Left ventricle myocardium inferior (tissue), 1 donor: ENCODE data around the gene PPP1R13B. TPM values are rescaled to one million over a fixed set of nuclear protein-coding genes. Genes with fewer than 3 reads are reported as not detected.
A peak's percentile ranks its signal among the peaks of the same experiment; 100 is the strongest.

Source experiments
- DNase-seq: peaks from one replicate; pipeline ENCODE4 v3.0.0-alpha.2; 2020
- H3K27ac ChIP-seq: fragments of 200-600 bp; replicated peaks from 2 replicates; pipeline ENCODE4 v1.8.0; 2021
- H3K27me3 ChIP-seq: fragments of 200-600 bp; 2 replicates; pipeline ENCODE4 v1.8.0; 2021; ENCODE audit warnings: low read depth
- H3K36me3 ChIP-seq: fragments of 200-600 bp; 2 replicates; pipeline ENCODE4 v1.8.0; 2021
- H3K4me1 ChIP-seq: fragments of 200-600 bp; 2 replicates; pipeline ENCODE4 v1.8.0; 2021
- H3K4me3 ChIP-seq: fragments of 200-600 bp; 2 replicates; pipeline ENCODE4 v1.8.0; 2021; ENCODE audit warnings: mild to moderate bottlenecking, moderate library complexity
- H3K9me3 ChIP-seq: fragments of 200-600 bp; replicated peaks from 2 replicates; pipeline ENCODE4 v1.8.0; 2021
- intact Hi-C: fragments of 100-400 bp; cut with micrococcal nuclease; formaldehyde crosslinking; loops from one replicate; pipeline ENCODE4 v1.11.0; 2022
- total RNA-seq: library from RNA; stranded (reverse); fragmentation: NEBNext Ultra II Directional; extraction: Animal tissue kit (Norgen Biotek cat#: 25700); gene quantifications from one replicate; pipeline ENCODE4 v1.2.1, GENCODE V29; 2021
- TF ChIP-seq, protein P1 (sequence below): fragments of 200-600 bp; IDR thresholded peaks from 2 replicates; pipeline ENCODE4 v1.8.0; 2021; ENCODE audit warnings: antibody characterized with exemption, mild to moderate bottlenecking, borderline replicate concordance
- donor health status: DM: no; HTN: yes; CAD: no; lungs with severe emphysema.

PPP1R13B gene
- total RNA-seq, 1 donor from 2014 or later: 104 TPM

DNA sequence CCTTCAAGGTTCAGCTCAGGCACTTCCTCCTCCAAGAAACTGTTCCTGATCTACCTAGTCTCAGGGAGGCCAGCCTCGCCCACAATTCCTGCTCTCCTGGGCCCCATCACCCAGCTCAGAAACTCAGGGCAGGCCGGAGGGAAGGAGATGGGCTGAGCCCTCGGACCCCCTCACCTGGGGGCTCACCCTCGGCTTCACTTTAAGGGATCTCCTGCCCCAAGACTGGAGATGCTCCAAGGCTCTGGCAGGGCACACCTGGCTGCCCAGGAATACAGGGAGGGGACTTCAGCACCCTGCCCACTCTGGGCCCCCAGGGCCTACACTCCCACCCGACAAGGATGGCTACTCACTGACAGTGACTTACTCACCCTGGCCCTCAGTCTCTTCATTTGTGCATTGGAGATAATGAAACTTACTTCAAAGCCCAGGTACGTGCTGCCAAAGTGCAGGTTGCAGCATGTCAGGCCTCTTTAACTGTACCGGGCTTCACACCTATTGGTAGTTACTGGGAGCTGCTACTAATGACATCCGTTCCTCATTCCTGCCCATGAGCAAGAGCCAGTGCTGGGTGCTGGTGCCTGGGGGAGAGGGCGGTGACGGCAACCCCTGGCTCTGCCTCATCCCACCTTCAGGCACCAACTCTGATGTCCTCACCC lies 21.0 kb upstream of the PPP1R13B start:
- Histone ChIP-seq H3K9me3 (no peaks in the 10 kb centered on the region), H3K4me3 (no peak overlapping the region), H3K27ac (peak overlapping the region; percentile 91), H3K27me3 (no peaks in the 10 kb centered on the region), H3K36me3 (no peaks in the 10 kb centered on the region), H3K4me1 (peaks cover 53% of the 10 kb centered on the region)
- intact Hi-C loops: no loop called here
- no peak for DNase-seq
- TF ChIP-seq, protein P1, sequence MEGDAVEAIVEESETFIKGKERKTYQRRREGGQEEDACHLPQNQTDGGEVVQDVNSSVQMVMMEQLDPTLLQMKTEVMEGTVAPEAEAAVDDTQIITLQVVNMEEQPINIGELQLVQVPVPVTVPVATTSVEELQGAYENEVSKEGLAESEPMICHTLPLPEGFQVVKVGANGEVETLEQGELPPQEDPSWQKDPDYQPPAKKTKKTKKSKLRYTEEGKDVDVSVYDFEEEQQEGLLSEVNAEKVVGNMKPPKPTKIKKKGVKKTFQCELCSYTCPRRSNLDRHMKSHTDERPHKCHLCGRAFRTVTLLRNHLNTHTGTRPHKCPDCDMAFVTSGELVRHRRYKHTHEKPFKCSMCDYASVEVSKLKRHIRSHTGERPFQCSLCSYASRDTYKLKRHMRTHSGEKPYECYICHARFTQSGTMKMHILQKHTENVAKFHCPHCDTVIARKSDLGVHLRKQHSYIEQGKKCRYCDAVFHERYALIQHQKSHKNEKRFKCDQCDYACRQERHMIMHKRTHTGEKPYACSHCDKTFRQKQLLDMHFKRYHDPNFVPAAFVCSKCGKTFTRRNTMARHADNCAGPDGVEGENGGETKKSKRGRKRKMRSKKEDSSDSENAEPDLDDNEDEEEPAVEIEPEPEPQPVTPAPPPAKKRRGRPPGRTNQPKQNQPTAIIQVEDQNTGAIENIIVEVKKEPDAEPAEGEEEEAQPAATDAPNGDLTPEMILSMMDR: no peak

- TF ChIP-seq, protein P1: no peak
- intact Hi-C loops: no loop called here
- Histone ChIP-seq H3K9me3 (no peaks in the 10 kb centered on the region), H3K36me3 (no peaks in the 10 kb centered on the region), H3K27me3 (no peaks in the 10 kb centered on the region), H3K4me3 (no peak overlapping the region), H3K27ac (peak overlapping the region; percentile 91), H3K4me1 (peaks cover 52% of the 10 kb centered on the region)
- DNase-seq: peak; percentile 77
These were observed 20.2 kb upstream of the PPP1R13B start for GRCh38 chr14:103867523-103867953.

GRCh38 chr14:103867020-103867419 lies 19.6 kb upstream of the PPP1R13B start:
- Histone ChIP-seq H3K27ac (peak overlapping the region; percentile 91), H3K36me3 (no peaks in the 10 kb centered on the region), H3K9me3 (no peaks in the 10 kb centered on the region), H3K4me3 (no peak overlapping the region), H3K27me3 (no peaks in the 10 kb centered on the region), H3K4me1 (peaks cover 51% of the 10 kb centered on the region)
- intact Hi-C loops: no loop called here
- TF ChIP-seq, protein P1: no peak
- DNase-seq: no peak

GRCh38 chr14:103863245-103863644 lies 15.9 kb upstream of the PPP1R13B start:
- peak overlapping the region; percentile 89 for H3K27ac ChIP-seq
- intact Hi-C loops: no loop called here

DNA sequence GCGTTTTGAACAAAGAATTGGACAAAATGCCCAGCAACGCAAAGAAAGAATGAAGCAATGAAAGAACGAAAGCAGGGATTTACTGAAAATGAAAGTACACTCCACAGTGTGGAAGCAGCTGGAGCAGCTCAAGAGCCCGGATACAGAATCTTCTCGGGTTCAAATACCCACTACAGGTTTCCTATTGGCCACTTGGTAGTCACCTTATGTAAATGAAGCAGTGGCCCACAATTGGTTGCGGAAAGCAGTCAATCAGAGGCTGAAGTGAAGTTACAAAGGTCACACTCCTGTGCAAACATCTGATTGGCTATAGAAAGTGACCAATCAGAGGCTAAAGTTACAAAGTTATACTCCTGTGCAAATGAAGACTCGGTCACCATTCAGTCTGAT lies 15.0 kb upstream of the PPP1R13B start:
- DNase-seq: no peak
- no peak overlapping the region for H3K4me3 ChIP-seq

More at GRCh38 chr14:103863245-103863644, 15.9 kb upstream of the PPP1R13B start:
- Histone ChIP-seq H3K4me3 (no peak overlapping the region), H3K36me3 (no peaks in the 10 kb centered on the region), H3K9me3 (no peaks in the 10 kb centered on the region), H3K4me1 (peaks cover 46% of the 10 kb centered on the region), H3K27me3 (no peaks in the 10 kb centered on the region)
- TF ChIP-seq, protein P1: no peak
- no peak for DNase-seq

More for the DNA sequence above, 15.0 kb upstream of the PPP1R13B start:
- TF ChIP-seq, protein P1: no peak
- peak overlapping the region; percentile 89 for H3K27ac ChIP-seq
- no peaks in the 10 kb centered on the region for H3K27me3 ChIP-seq
- H3K9me3 ChIP-seq: no peaks in the 10 kb centered on the region
- intact Hi-C loops: no loop called here
- peaks cover 39% of the 10 kb centered on the region for H3K4me1 ChIP-seq
- no peaks in the 10 kb centered on the region for H3K36me3 ChIP-seq
